A549 (cell line): ENCODE results near the gene KRTAP4-4. TPM values are rescaled to one million over a fixed set of nuclear protein-coding genes. Genes with fewer than 3 reads are reported as not detected.
A peak's percentile ranks its signal among the peaks of the same experiment; 100 is the strongest.

ENCODE experiments used
- ATAC-seq, 2 experiments: fragments of 200-7000 bp in 1 of 2; fragments of >200 bp in 1 of 2; cut with Nextera tagmentation in 1 of 2; cut with Tn5 transposase in 1 of 2; 3 replicates each; pipeline versions ENCODE4 v1.8.0 to v1.9.1; 2018 to 2020; ENCODE audit warnings: mild to moderate bottlenecking in 1 of 2, moderate library complexity in 1 of 2
- CTCF ChIA-PET: fragments of 300-600 bp; sonication (Branson Sonifier 250); formaldehyde crosslinking; extraction: SDS; loops from one replicate; lab custom pipeline; 2021; ENCODE audit warnings: antibody characterized with exemption, inconsistent platforms; lab: Yijun Ruan, JAX
- POLR2A ChIA-PET: fragments of 350-600 bp; formaldehyde crosslinking; extraction: SDS; loops from one replicate; lab custom pipeline; 2021; ENCODE audit warnings: antibody characterized with exemption, inconsistent platforms; lab: Yijun Ruan, JAX
- DNase-seq, 2 experiments: peaks; one replicate each; pipeline versions ENCODE4 v3.0.0 to v3.0.0-alpha.2; 2011 to 2016; ENCODE audit warnings: low read depth in 1 of 2, low spot score in 1 of 2
- FAIRE-seq: peaks from 2 replicates; lab custom pipeline; 2011; peaks lifted over from hg19 to GRCh38; lab: Jason Lieb, UNC
- H3K27ac ChIP-seq, 2 experiments: fragments of >200 bp; sonication (Bioruptor Twin); formaldehyde crosslinking; 3 replicates each; pipeline ENCODE4 v1.5.1; 2016 to 2017
- H3K4me1 ChIP-seq: fragments of >200 bp; sonication (Bioruptor Twin); formaldehyde crosslinking; 3 replicates; pipeline ENCODE4 v1.6.1; 2016
- H3K4me2 ChIP-seq: fragments of >200 bp; sonication (Bioruptor Twin); formaldehyde crosslinking; 3 replicates; pipeline ENCODE4 v1.6.1; 2016
- H3K4me3 ChIP-seq: fragments of >200 bp; sonication (Bioruptor Twin); formaldehyde crosslinking; 3 replicates; pipeline ENCODE4 v1.5.1; 2016
- H3K9me3 ChIP-seq: fragments of >200 bp; sonication (Bioruptor Twin); formaldehyde crosslinking; 3 replicates; pipeline ENCODE4 v1.6.1; 2016
- CEBPB ChIP-seq, 2 experiments: fragments of >200 bp in 1 of 2; sonication (Bioruptor Twin) in 1 of 2; formaldehyde crosslinking in 1 of 2; IDR thresholded peaks; 2 replicates each; pipeline ENCODE4 v1.6.1; 2012 to 2016
- EHMT2 ChIP-seq: fragments of 200-600 bp; sonication (generic); IDR thresholded peaks from 2 replicates; pipeline ENCODE4 v1.6.1; 2016; ENCODE audit warnings: antibody characterized with exemption, low read depth, mild to moderate bottlenecking, moderate library complexity
- FOSB ChIP-seq: fragments of 250-450 bp; sonication (Bioruptor Pico); IDR thresholded peaks from 2 replicates; pipeline ENCODE4 v1.5.0; 2020; ENCODE audit warnings: mild to moderate bottlenecking, moderate library complexity
- FOSL2 ChIP-seq, 2 experiments: fragments of 450-650 bp in 1 of 2; fragments of >200 bp in 1 of 2; sonication (Bioruptor Twin) in 1 of 2; formaldehyde crosslinking; IDR thresholded peaks; 2 replicates each; pipeline versions ENCODE4 v1.5.0 to v1.6.1; 2016 to 2020; ENCODE audit warnings: mild to moderate bottlenecking in 1 of 2, moderate library complexity in 1 of 2
- HOXA7 ChIP-seq: fragments of 250-450 bp; sonication (Bioruptor Pico); IDR thresholded peaks from 2 replicates; pipeline ENCODE4 v1.5.0; 2020; ENCODE audit warnings: mild to moderate bottlenecking, moderate library complexity
- JUN ChIP-seq, 2 experiments: fragments of >200 bp; sonication (Bioruptor Twin); formaldehyde crosslinking; IDR thresholded peaks; 2 replicates in 1 of 2; 3 replicates in 1 of 2; pipeline ENCODE4 v1.6.1; 2016 to 2017
- KDM5A ChIP-seq: fragments of 200-600 bp; sonication (generic); IDR thresholded peaks from 2 replicates; pipeline ENCODE4 v1.6.1; 2016; ENCODE audit warnings: antibody characterized with exemption, mild to moderate bottlenecking
- MAFK ChIP-seq: fragments of 450-650 bp; IDR thresholded peaks from 2 replicates; pipeline ENCODE4 v1.6.1; 2014; ENCODE audit not compliant: partially characterized antibody
- NFE2L2 ChIP-seq: fragments of 150-350 bp; conservative IDR thresholded peaks from 2 replicates; pipeline ENCODE4 v1.6.1; 2014; ENCODE audit warnings: low read length
- NPAS2 ChIP-seq: fragments of 250-450 bp; sonication (Bioruptor Pico); IDR thresholded peaks from 2 replicates; pipeline ENCODE4 v1.8.0; 2022; ENCODE audit warnings: mild to moderate bottlenecking, moderate library complexity, borderline replicate concordance
- POLR2A ChIP-seq: IDR thresholded peaks from 2 replicates; pipeline ENCODE4 v1.6.1; 2012; ENCODE audit warnings: mild to moderate bottlenecking, low read length
- RARB ChIP-seq: fragments of 250-450 bp; sonication (Bioruptor Pico); IDR thresholded peaks from 2 replicates; pipeline ENCODE4 v1.8.0; 2021; ENCODE audit warnings: mild to moderate bottlenecking, moderate library complexity
- SREBF2 ChIP-seq: fragments of 450-650 bp; IDR thresholded peaks from 2 replicates; pipeline ENCODE4 v1.6.1; 2014; ENCODE audit warnings: mild to moderate bottlenecking, moderate library complexity
- TFCP2L1 ChIP-seq: fragments of 250-450 bp; sonication (Bioruptor Pico); IDR thresholded peaks from 2 replicates; pipeline ENCODE4 v1.5.0; 2021; ENCODE audit warnings: mild to moderate bottlenecking
- ZNF302 ChIP-seq: fragments of 250-450 bp; sonication (Bioruptor Pico); IDR thresholded peaks from 2 replicates; pipeline ENCODE4 v1.9.0; 2021; ENCODE audit warnings: inconsistent platforms, mild to moderate bottlenecking, moderate library complexity
- WGBS: methylation state at CpG from one replicate; pipeline ENCODE4 v1.1.6; 2017; ENCODE audit errors: missing lambda C conversion rate; 5-methylcytosine and 5-hydroxymethylcytosine counted together
- polyA plus RNA-seq, 4 experiments: library from polyadenylated mRNA; depleted of rRNA in 3 of 4; stranded (reverse); fragments of >200 nt; fragmentation: RNase III in 1 of 4; extraction: RNeasy Plus Mini Kit Qiagen cat#74134 plus additional on column Dnase treatment in 1 of 4; gene quantifications; 2 replicates in 3 of 4; 3 replicates in 1 of 4; pipeline ENCODE4 v1.2.3, GENCODE V29; 2011 to 2017
- TF ChIP-seq, protein P1 (sequence below): fragments of 250-450 bp; sonication (Bioruptor Pico); IDR thresholded peaks from 2 replicates; pipeline ENCODE4 v1.5.0; 2021; ENCODE audit warnings: mild to moderate bottlenecking, moderate library complexity, borderline replicate concordance
- TF ChIP-seq, protein P2 (sequence below): fragments of >200 bp; sonication (Bioruptor Twin); formaldehyde crosslinking; IDR thresholded peaks from 3 replicates; pipeline ENCODE4 v1.6.1; 2016
- TF ChIP-seq, protein P3 (sequence below): fragments of 250-450 bp; sonication (Bioruptor Pico); IDR thresholded peaks from 2 replicates; pipeline ENCODE4 v1.5.0; 2020; ENCODE audit warnings: low read depth, mild to moderate bottlenecking, moderate library complexity
- TF ChIP-seq, protein P4 (sequence below): IDR thresholded peaks from 2 replicates; pipeline ENCODE4 v1.6.1; 2012

KRTAP4-4 gene
- polyA plus RNA-seq, 2 of the 4 experiments (the other 2 are of a cell fraction) = not detected

DNA sequence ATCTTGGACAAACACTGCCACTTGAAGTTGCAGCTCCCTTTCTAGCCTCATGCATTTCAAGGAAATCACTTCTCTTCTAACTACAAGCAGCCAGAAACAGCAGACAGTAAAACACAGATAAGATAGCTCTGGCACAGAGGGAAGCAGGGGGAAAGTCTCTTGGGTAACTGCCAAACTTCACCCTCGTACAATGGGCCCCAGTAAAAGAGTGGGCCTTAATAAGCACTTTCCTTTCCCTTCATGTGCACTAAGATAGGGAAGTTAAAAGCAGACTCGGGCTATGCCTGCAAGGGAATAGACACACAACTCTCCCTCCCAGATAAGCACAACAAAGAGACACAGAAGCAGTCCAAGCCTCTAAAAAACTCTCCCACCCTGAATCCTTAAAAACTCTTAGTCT, 6.7 kb downstream of the KRTAP4-4 start:
- FAIRE-seq (no peak), ATAC-seq (no peak), DNase-seq (no peak)
- Histone ChIP-seq H3K27ac (no peak overlapping the region), H3K4me1 (no peaks in the 10 kb centered on the region), H3K4me2 (no peak overlapping the region), H3K9me3 (no peaks in the 10 kb centered on the region), H3K4me3 (no peak overlapping the region)
- POLR2A ChIA-PET = no interaction called here
- TF ChIP-seq, protein P1, sequence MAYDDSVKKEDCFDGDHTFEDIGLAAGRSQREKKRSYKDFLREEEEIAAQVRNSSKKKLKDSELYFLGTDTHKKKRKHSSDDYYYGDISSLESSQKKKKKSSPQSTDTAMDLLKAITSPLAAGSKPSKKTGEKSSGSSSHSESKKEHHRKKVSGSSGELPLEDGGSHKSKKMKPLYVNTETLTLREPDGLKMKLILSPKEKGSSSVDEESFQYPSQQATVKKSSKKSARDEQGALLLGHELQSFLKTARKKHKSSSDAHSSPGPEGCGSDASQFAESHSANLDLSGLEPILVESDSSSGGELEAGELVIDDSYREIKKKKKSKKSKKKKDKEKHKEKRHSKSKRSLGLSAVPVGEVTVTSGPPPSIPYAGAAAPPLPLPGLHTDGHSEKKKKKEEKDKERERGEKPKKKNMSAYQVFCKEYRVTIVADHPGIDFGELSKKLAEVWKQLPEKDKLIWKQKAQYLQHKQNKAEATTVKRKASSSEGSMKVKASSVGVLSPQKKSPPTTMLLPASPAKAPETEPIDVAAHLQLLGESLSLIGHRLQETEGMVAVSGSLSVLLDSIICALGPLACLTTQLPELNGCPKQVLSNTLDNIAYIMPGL (CRISPR knock-in tag) = no peak
- TF ChIP-seq, protein P2, sequence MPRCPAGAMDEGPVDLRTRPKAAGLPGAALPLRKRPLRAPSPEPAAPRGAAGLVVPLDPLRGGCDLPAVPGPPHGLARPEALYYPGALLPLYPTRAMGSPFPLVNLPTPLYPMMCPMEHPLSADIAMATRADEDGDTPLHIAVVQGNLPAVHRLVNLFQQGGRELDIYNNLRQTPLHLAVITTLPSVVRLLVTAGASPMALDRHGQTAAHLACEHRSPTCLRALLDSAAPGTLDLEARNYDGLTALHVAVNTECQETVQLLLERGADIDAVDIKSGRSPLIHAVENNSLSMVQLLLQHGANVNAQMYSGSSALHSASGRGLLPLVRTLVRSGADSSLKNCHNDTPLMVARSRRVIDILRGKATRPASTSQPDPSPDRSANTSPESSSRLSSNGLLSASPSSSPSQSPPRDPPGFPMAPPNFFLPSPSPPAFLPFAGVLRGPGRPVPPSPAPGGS = no peak
- no peak for TF ChIP-seq MAFK
- no peak for TF ChIP-seq FOSB (CRISPR knock-in tag)
- no peak for TF ChIP-seq FOSL2 (IDR thresholded peaks at IDR 0.05)
- TF ChIP-seq FOSL2 (CRISPR knock-in tag; IDR thresholded peaks at IDR 0.05) = no peak
- TF ChIP-seq, protein P3, sequence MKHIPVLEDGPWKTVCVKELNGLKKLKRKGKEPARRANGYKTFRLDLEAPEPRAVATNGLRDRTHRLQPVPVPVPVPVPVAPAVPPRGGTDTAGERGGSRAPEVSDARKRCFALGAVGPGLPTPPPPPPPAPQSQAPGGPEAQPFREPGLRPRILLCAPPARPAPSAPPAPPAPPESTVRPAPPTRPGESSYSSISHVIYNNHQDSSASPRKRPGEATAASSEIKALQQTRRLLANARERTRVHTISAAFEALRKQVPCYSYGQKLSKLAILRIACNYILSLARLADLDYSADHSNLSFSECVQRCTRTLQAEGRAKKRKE (CRISPR knock-in tag) = no peak
- no peak for TF ChIP-seq TFCP2L1 (CRISPR knock-in tag)
- no peak for TF ChIP-seq CEBPB (IDR thresholded peaks at IDR 0.05)
- CTCF ChIA-PET = no interaction called here
- WGBS = 38% methylated on average over 2 of the region's 2 CpGs

DNA sequence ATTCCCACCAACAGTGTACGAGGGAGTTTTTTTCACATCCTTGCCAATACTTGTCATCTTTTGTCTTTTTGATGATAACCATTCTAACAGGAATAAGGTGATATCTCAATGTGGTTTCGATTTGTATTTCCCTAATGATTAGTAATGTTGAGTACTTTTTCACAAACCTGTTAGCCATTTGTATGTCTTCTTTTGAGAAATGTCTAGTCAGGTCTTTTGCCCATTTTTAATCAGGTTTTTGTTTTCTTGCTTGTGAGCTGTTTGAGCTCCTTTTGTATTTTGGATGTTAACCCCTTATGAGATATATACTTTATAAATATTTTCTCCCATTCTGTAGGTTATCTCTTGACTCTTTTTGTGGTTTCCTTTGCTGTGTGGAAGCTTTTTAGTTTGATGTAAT, 9.0 kb downstream of the KRTAP4-4 start:
- FAIRE-seq = peak; percentile 46
- no peak overlapping the region for H3K4me3 ChIP-seq
- 35% methylated on average over 2 of the region's 2 CpGs for WGBS
- DNase-seq = no peak
- H3K4me1 ChIP-seq = no peaks in the 10 kb centered on the region
- H3K4me2 ChIP-seq = no peak overlapping the region
- no peak overlapping the region for H3K27ac ChIP-seq
- CTCF ChIA-PET = no interaction called here
- no peaks in the 10 kb centered on the region for H3K9me3 ChIP-seq
- POLR2A ChIA-PET = no interaction called here
- no peak for ATAC-seq
- TF ChIP-seq MAFK (peak; percentile 71), SREBF2 (no peak)

DNA sequence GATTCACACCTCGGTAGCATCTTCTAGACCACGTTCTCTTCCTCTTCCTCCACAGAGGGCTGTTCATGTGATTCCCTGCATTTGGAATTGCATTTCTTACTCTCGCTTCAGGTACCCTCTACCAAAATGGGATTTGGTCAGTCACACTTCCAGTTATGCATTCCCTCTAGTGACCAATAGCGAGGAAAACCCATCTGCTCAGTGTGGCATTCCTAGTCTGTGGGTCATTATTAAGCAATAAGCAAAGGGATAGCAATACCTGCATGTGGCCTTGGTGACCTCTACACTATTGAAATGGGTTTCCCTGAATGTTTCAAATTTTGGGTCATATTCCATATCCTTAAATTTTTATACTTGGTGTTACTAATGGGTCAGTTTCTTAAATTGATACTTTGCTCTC, 10.5 kb downstream of the KRTAP4-4 start:
- H3K4me1 ChIP-seq = no peaks in the 10 kb centered on the region
- H3K9me3 ChIP-seq = no peaks in the 10 kb centered on the region
- no peak overlapping the region for H3K4me2 ChIP-seq
- no peak for DNase-seq
- WGBS = 78% methylated on average over 4 of the region's 4 CpGs
- ChIA-PET POLR2A (no interaction called here), CTCF (interaction anchor here (0.7 kb wide), 1 partner anchor 381 kb away, joined by 3 read pairs; no protein-coding TSS in a partner anchor)
- H3K4me3 ChIP-seq = no peak overlapping the region
- no peak for ATAC-seq
- peak; percentile 18 for FAIRE-seq
- TF ChIP-seq HOXA7 (CRISPR knock-in tag) (no peak), EHMT2 (no peak), FOSL2 (IDR thresholded peaks at IDR 0.05) (no peak), FOSL2 (CRISPR knock-in tag; IDR thresholded peaks at IDR 0.05) (no peak), JUN (IDR thresholded peaks at IDR 0.05) (no peak), ZNF302 (CRISPR knock-in tag) (no peak), NFE2L2 (no peak), POLR2A (no peak), RARB (CRISPR knock-in tag) (no peak), KDM5A (no peak), NPAS2 (CRISPR knock-in tag) (no peak)
- TF ChIP-seq, protein P4, sequence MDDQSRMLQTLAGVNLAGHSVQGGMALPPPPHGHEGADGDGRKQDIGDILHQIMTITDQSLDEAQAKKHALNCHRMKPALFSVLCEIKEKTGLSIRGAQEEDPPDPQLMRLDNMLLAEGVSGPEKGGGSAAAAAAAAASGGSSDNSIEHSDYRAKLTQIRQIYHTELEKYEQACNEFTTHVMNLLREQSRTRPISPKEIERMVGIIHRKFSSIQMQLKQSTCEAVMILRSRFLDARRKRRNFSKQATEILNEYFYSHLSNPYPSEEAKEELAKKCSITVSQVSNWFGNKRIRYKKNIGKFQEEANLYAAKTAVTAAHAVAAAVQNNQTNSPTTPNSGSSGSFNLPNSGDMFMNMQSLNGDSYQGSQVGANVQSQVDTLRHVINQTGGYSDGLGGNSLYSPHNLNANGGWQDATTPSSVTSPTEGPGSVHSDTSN = no peak
- H3K27ac ChIP-seq = no peak overlapping the region
